ENCODE results near the gene SUPT5H. TPM values are rescaled to one million over a fixed set of nuclear protein-coding genes. Genes with fewer than 3 reads are reported as not detected.

Gene SUPT5H
- total and polyA plus RNA-seq, 2 of the 8 experiments (the other 6 are each of a cell fraction or from before 2014, with no cell fraction given) = 77.8 to 111 TPM

GRCh38 chr19:39494661-39495060 lies 49.3 kb downstream of the SUPT5H start (continued):
- no peak for TF ChIP-seq USF2 (IDR thresholded peaks at IDR 0.05; ENCODE audit: low read length)

Data from H1 (cell line).